Activated CD4-positive, alpha-beta memory T cell treated with anti-CD3 and anti-CD28 coated beads, Interleukin-2, amount 10 ng/mL, durations not matched to agents 7 days and 5 days (primary cell): ENCODE results near the gene BGLAP. TPM values are rescaled to one million over a fixed set of nuclear protein-coding genes. Genes with fewer than 3 reads are reported as not detected.

Source experiments
- CTCF ChIA-PET: fragments of 350-600 bp; sonication (Branson Sonifier 250); formaldehyde crosslinking; loops from one replicate; lab custom pipeline; 2021; ENCODE audit warnings: antibody characterized with exemption, inconsistent platforms; lab: Charles Lee
- POLR2A ChIA-PET: fragments of 350-600 bp; sonication (Branson Sonifier 250); formaldehyde crosslinking; loops from one replicate; lab custom pipeline; 2021; ENCODE audit warnings: antibody characterized with exemption; lab: Charles Lee
- DNase-seq: peaks from one replicate; pipeline ENCODE4 v3.0.0-alpha.2; 2020
- H3K27ac Mint-ChIP-seq: one replicate; pipeline ENCODE4 v1.8.0; 2021; ENCODE audit warnings: mild to moderate bottlenecking, mixed read lengths
- H3K27me3 Mint-ChIP-seq: one replicate; pipeline ENCODE4 v1.8.0; 2021; ENCODE audit warnings: mixed read lengths
- H3K36me3 Mint-ChIP-seq: one replicate; pipeline ENCODE4 v1.8.0; 2021; ENCODE audit warnings: low read depth, mixed read lengths
- H3K4me1 Mint-ChIP-seq: one replicate; pipeline ENCODE4 v1.8.0; 2021; ENCODE audit warnings: mixed read lengths
- H3K4me3 Mint-ChIP-seq: one replicate; pipeline ENCODE4 v1.8.0; 2021; ENCODE audit warnings: mild to moderate bottlenecking, mixed read lengths
- H3K9me3 Mint-ChIP-seq: one replicate; pipeline ENCODE4 v1.8.0; 2021; ENCODE audit warnings: mixed read lengths
- total RNA-seq, 2 experiments: library from RNA; stranded (reverse); gene quantifications; one replicate each; pipeline ENCODE4 v1.2.3, GENCODE V29; 2021

BGLAP gene
- total RNA-seq, 2 experiments from 2014 or later = 1.5 to 2.7 TPM

DNA sequence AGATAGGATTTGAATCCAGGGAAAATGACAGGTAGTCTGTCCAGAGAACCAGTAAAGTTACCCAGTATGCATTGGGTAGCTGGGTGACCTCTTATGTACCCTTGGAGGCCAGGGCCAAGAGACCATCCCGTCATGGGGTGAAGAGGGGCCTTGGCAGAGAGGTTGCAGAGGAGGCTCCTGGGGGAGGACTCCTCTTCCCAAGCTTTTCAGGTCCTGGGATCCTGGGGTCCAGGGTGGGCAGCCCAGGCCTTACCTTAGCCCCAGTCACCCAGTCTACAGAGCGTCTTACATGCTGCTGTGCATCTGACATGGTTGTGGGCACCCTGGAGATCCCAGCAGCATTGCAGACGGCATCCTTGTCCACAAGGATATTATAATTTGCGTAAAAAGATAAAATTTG is 15.2 kb upstream of the BGLAP start:
- Mint-ChIP-seq H3K4me1 (peaks cover 52% of the 10 kb centered on the region), H3K9me3 (no peaks in the 10 kb centered on the region), H3K4me3 (no peak overlapping the region), H3K27me3 (no peaks in the 10 kb centered on the region), H3K36me3 (peaks cover 46% of the 10 kb centered on the region), H3K27ac (peak overlapping the region; percentile 84)
- DNase-seq = no peak
- ChIA-PET CTCF (interaction anchor here (0.6 to 6.6 kb wide), 9 partner anchors 13 to 170 kb away, joined by 3 to 179 read pairs (median 32); partner anchors contain the start of genes PMF1, SLC25A44 and SMG5), POLR2A (interaction anchor here (0.9 to 6.6 kb wide), 12 partner anchors 9 to 130 kb away, joined by 3 to 119 read pairs (median 6); partner anchors contain the start of genes CCT3, PAQR6, PMF1 and SLC25A44)

GRCh38 chr1:156228501-156228900 is 13.5 kb upstream of the BGLAP start:
- H3K27me3 Mint-ChIP-seq = no peaks in the 10 kb centered on the region
- no peak for DNase-seq
- CTCF ChIA-PET = interaction anchor here (2.0 kb wide), 1 partner anchor 83 kb away, joined by 6 read pairs; no protein-coding TSS in a partner anchor
- H3K4me1 Mint-ChIP-seq = peaks cover 34% of the 10 kb centered on the region
- POLR2A ChIA-PET = interaction anchor here (0.9 to 1.7 kb wide), 4 partner anchors 11 to 35 kb away, joined by 3 to 7 read pairs (median 5); partner anchors contain the start of gene PMF1
- no peaks in the 10 kb centered on the region for H3K9me3 Mint-ChIP-seq
- H3K36me3 Mint-ChIP-seq = peaks cover 31% of the 10 kb centered on the region
- H3K27ac Mint-ChIP-seq = no peak overlapping the region
- no peak overlapping the region for H3K4me3 Mint-ChIP-seq

DNA sequence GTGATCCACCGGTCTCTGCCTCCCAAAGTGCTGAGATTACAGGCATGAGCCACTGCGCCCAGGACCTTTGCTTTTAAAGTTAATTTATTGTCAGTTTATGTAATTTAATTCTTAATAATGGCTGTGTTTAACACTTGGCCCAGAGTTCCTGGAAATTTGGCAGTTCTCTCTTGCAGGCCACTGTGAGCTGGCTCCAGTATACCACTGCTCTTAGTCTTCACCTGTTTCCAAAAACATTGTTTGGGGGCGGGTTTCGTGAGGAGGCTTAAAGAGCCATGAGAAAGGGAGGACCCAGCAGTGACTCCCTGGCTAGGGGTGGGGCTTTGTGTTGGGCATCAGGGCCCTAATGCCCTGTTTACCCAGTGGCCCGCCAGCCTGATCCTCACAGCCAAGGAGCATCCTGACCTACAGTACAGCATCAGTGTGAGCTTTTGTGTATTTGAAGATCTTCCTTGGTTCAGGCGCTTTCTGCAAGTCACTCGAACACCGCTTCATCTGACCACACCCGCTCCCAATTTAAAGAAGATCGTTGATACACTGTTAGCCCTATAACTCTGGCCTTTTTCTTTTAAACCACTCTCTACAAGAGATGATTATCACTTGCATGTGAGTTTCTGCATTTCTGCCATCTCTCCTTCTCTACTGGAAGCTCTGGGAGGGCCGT is 12.0 kb upstream of the BGLAP start:
- Mint-ChIP-seq H3K4me1 (peaks cover 26% of the 10 kb centered on the region), H3K27me3 (no peaks in the 10 kb centered on the region), H3K4me3 (no peak overlapping the region), H3K9me3 (no peaks in the 10 kb centered on the region), H3K27ac (no peak overlapping the region), H3K36me3 (peaks cover 32% of the 10 kb centered on the region)
- DNase-seq = no peak
- POLR2A ChIA-PET = interaction anchor here (1.0 to 1.7 kb wide), 3 partner anchors 12 to 53 kb away, joined by 4 to 6 read pairs (median 4); partner anchors contain the start of genes PMF1 and SMG5
- CTCF ChIA-PET = interaction anchor here (0.8 to 2.0 kb wide), 4 partner anchors 11 to 84 kb away, joined by 3 to 6 read pairs (median 4); no protein-coding TSS in a partner anchor

DNA sequence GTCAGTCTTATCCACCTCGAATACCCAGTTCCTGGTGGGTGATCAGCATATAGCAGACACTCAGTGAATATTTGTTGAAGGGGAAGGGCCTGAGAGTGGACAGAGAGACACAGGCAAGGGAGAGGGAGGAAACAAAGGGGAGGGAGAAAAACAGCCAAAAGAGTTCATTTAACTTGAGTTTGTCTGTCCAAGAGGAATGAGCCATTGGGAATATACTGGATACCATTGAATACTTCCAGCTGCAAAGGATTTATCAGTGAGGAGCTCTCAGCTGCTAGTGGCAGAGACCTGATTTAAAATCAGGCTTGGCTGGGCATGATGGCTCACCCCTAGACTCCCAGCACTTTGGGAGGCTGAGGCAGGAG is 11.5 kb upstream of the BGLAP start:
- peaks cover 29% of the 10 kb centered on the region for H3K36me3 Mint-ChIP-seq
- no peak overlapping the region for H3K27ac Mint-ChIP-seq
- ChIA-PET CTCF (interaction anchor here (1.3 to 1.5 kb wide), 2 partner anchors 11 to 85 kb away, joined by 3 to 4 read pairs; no protein-coding TSS in a partner anchor), POLR2A (interaction anchor here (1.7 kb wide), 1 partner anchor 18 kb away, joined by 6 read pairs; the partner anchor contains the start of gene PMF1)
- no peaks in the 10 kb centered on the region for H3K27me3 Mint-ChIP-seq
- H3K9me3 Mint-ChIP-seq = no peaks in the 10 kb centered on the region
- no peak for DNase-seq
- H3K4me3 Mint-ChIP-seq = no peak overlapping the region
- peaks cover 23% of the 10 kb centered on the region for H3K4me1 Mint-ChIP-seq

DNA sequence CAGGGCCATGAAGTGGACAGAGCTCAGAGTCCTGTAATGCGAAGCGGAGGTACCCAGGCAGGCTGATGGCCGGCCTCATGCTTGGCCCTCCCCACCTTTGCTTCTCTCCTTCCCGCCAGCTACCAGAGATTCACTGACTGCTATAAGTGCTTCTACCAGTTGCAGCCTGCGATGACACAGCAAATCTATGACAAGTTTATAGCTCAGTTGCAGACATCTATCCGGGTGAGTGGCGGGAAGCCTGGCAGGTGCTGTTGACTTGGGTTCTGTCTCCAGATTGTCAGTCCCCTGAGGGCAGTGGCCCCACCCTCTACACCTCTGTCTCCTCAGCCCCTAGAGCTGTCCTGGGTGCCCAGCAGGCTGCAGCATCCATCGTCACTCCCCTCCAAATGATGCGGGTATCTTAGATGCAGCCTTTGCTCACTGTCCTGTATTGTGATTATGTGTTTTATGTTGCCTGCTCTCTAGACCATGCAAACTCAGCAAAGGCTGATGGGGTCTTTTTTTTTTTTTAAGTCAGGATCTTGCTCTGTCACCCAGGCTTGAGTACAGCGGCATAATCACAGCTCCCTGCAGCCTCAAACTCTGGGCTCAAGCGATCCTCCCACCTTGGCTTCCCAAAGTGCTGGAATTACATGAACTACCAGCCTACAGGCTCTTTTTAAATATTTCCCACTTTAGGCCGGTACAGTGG is 9.6 kb upstream of the BGLAP start:
- H3K9me3 Mint-ChIP-seq = no peaks in the 10 kb centered on the region
- CTCF ChIA-PET = interaction anchor here (1.2 to 2.2 kb wide), 6 partner anchors 9 to 136 kb away, joined by 3 to 5 read pairs (median 4); no protein-coding TSS in a partner anchor

GRCh38 chr1:156233426-156234127 is 8.4 kb upstream of the BGLAP start:
- POLR2A ChIA-PET = interaction anchor here (1.0 to 2.5 kb wide), 4 partner anchors 16 to 49 kb away, joined by 3 to 12 read pairs (median 4); partner anchors contain the start of genes PMF1 and SMG5
- H3K36me3 Mint-ChIP-seq = peaks cover 30% of the 10 kb centered on the region
- no peak overlapping the region for H3K27ac Mint-ChIP-seq
- H3K4me1 Mint-ChIP-seq = peaks cover 7% of the 10 kb centered on the region
- H3K4me3 Mint-ChIP-seq = no peak overlapping the region
- no peaks in the 10 kb centered on the region for H3K27me3 Mint-ChIP-seq
- no peaks in the 10 kb centered on the region for H3K9me3 Mint-ChIP-seq
- CTCF ChIA-PET = interaction anchor here (0.7 to 2.2 kb wide), 5 partner anchors 43 to 167 kb away, joined by 3 to 5 read pairs (median 4); no protein-coding TSS in a partner anchor
- DNase-seq = no peak

More for the DNA sequence above, 9.6 kb upstream of the BGLAP start:
- no peak for DNase-seq
- POLR2A ChIA-PET = interaction anchor here (0.6 to 2.5 kb wide), 5 partner anchors 13 to 50 kb away, joined by 3 to 12 read pairs (median 4); partner anchors contain the start of genes PMF1, SLC25A44 and SMG5
- Mint-ChIP-seq H3K4me3 (no peak overlapping the region), H3K36me3 (peaks cover 30% of the 10 kb centered on the region), H3K4me1 (peaks cover 12% of the 10 kb centered on the region), H3K27ac (no peak overlapping the region), H3K27me3 (no peaks in the 10 kb centered on the region)

GRCh38 chr1:156236164-156236563 is 5.8 kb upstream of the BGLAP start:
- Mint-ChIP-seq H3K27ac (no peak overlapping the region), H3K27me3 (no peaks in the 10 kb centered on the region), H3K4me3 (no peak overlapping the region), H3K36me3 (peaks cover 38% of the 10 kb centered on the region), H3K9me3 (no peaks in the 10 kb centered on the region), H3K4me1 (peaks cover 2% of the 10 kb centered on the region)
- no peak for DNase-seq
- ChIA-PET CTCF (no interaction called here), POLR2A (interaction anchor here (2.1 kb wide), 1 partner anchor 46 kb away, joined by 5 read pairs; the partner anchor contains the start of gene SMG5)

- Mint-ChIP-seq H3K4me1 (peaks cover 6% of the 10 kb centered on the region), H3K36me3 (peaks cover 38% of the 10 kb centered on the region), H3K4me3 (no peak overlapping the region), H3K27me3 (no peaks in the 10 kb centered on the region), H3K27ac (no peak overlapping the region), H3K9me3 (no peaks in the 10 kb centered on the region)
- ChIA-PET POLR2A (interaction anchor here (1.3 to 2.1 kb wide), 2 partner anchors 13 to 44 kb away, joined by 4 to 5 read pairs; partner anchors contain the start of gene SMG5), CTCF (interaction anchor here (0.5 kb wide), 1 partner anchor 81 kb away, joined by 4 read pairs; no protein-coding TSS in a partner anchor)
- no peak for DNase-seq
Observed at GRCh38 chr1:156238248-156238647, 3.7 kb upstream of the BGLAP start.

GRCh38 chr1:156241311-156241811 is 623 bp upstream of the BGLAP start:
- DNase-seq = no peak
- Mint-ChIP-seq H3K36me3 (peaks cover 27% of the 10 kb centered on the region), H3K27me3 (no peaks in the 10 kb centered on the region), H3K27ac (no peak overlapping the region), H3K9me3 (no peaks in the 10 kb centered on the region), H3K4me1 (peaks cover 26% of the 10 kb centered on the region), H3K4me3 (no peak overlapping the region)
- CTCF ChIA-PET = interaction anchor here (0.6 to 1.3 kb wide), 2 partner anchors 10 to 143 kb away, joined by 3 to 4 read pairs; no protein-coding TSS in a partner anchor
- POLR2A ChIA-PET = interaction anchor here (0.7 to 2.4 kb wide), 3 partner anchors 10 to 96 kb away, joined by 3 to 10 read pairs (median 3); no protein-coding TSS in a partner anchor

GRCh38 chr1:156242738-156243137 is 754 bp downstream of the BGLAP start:
- H3K9me3 Mint-ChIP-seq = no peaks in the 10 kb centered on the region
- no peak overlapping the region for H3K27ac Mint-ChIP-seq
- POLR2A ChIA-PET = interaction anchor here (0.8 to 2.4 kb wide), 2 partner anchors 9 to 10 kb away, joined by 4 to 10 read pairs; no protein-coding TSS in a partner anchor
- no peaks in the 10 kb centered on the region for H3K27me3 Mint-ChIP-seq
- no peak for DNase-seq
- H3K4me3 Mint-ChIP-seq = no peak overlapping the region
- CTCF ChIA-PET = interaction anchor here (1.3 kb wide), 1 partner anchor 8 kb away, joined by 3 read pairs; no protein-coding TSS in a partner anchor
- peaks cover 19% of the 10 kb centered on the region for H3K36me3 Mint-ChIP-seq
- peaks cover 25% of the 10 kb centered on the region for H3K4me1 Mint-ChIP-seq

- CTCF ChIA-PET = no interaction called here
- Mint-ChIP-seq H3K4me1 (peaks cover 25% of the 10 kb centered on the region), H3K27me3 (no peaks in the 10 kb centered on the region), H3K4me3 (no peak overlapping the region), H3K27ac (no peak overlapping the region), H3K36me3 (peaks cover 9% of the 10 kb centered on the region), H3K9me3 (no peaks in the 10 kb centered on the region)
- POLR2A ChIA-PET = interaction anchor here (1.6 kb wide), 1 partner anchor 36 kb away, joined by 5 read pairs; no protein-coding TSS in a partner anchor
- DNase-seq = no peak
Observed at GRCh38 chr1:156244126-156244525, 2.1 kb downstream of the BGLAP start.
